HL-60 (cell line): ENCODE data around the gene TGFBR3.

ENCODE experiments used
- DNase-seq, 2 experiments: peaks; one replicate each; pipeline ENCODE4 v3.0.0-alpha.2; 2010 to 2020; ENCODE audit warnings: low read depth in 1 of 2, low spot score in 1 of 2
- H3K27ac ChIP-seq: fragments of 250-450 bp; sonication (Bioruptor Pico); replicated peaks from 2 replicates; pipeline ENCODE4 v1.5.1; 2020; ENCODE audit warnings: mild to moderate bottlenecking, moderate library complexity
- H3K27me3 ChIP-seq: fragments of 250-450 bp; sonication (Bioruptor Pico); 2 replicates; pipeline ENCODE4 v1.5.1; 2021; ENCODE audit warnings: mild to moderate bottlenecking, moderate library complexity; ENCODE audit not compliant: insufficient read depth, poor library complexity, severe bottlenecking
- H3K4me3 ChIP-seq: replicated peaks from 2 replicates; pipeline ENCODE4 v1.5.1; 2011; ENCODE audit warnings: mild to moderate bottlenecking, control low read depth, low read length; ENCODE audit not compliant: insufficient read depth
- CTCF ChIP-seq: IDR thresholded peaks from one replicate; pipeline ENCODE4 v1.5.1; 2011; ENCODE audit warnings: low read length, control low read depth, inconsistent platforms; ENCODE audit not compliant: insufficient read depth
- GABPA ChIP-seq: IDR thresholded peaks from 2 replicates; pipeline ENCODE4 v1.6.1; 2012; ENCODE audit warnings: low read depth
- POLR2AphosphoS5 ChIP-seq: IDR thresholded peaks from 2 replicates; pipeline ENCODE4 v1.6.1; 2012; ENCODE audit warnings: low read depth
- REST ChIP-seq: IDR thresholded peaks from 2 replicates; pipeline ENCODE4 v1.6.1; 2012; ENCODE audit warnings: low read depth; ENCODE audit not compliant: insufficient replicate concordance
- SPI1 ChIP-seq: IDR thresholded peaks from 2 replicates; pipeline ENCODE4 v1.6.1; 2012; ENCODE audit warnings: low read depth, mild to moderate bottlenecking, borderline replicate concordance

The TGFBR3 gene

GRCh38 chr1:91734761-91735160 lies 151.2 kb downstream of the TGFBR3 start:
- H3K27ac ChIP-seq: no peak overlapping the region
- peaks cover 3% of the 10 kb centered on the region for H3K27me3 ChIP-seq
- DNase-seq: peak in 1 of 2 experiments; percentile 38
- TF ChIP-seq REST (no peak), GABPA (no peak), CTCF (no peak), POLR2AphosphoS5 (no peak), SPI1 (no peak)
- no peak overlapping the region for H3K4me3 ChIP-seq

GRCh38 chr1:91733108-91733710 lies 152.7 kb downstream of the TGFBR3 start:
- H3K27me3 ChIP-seq: peaks cover 3% of the 10 kb centered on the region
- TF ChIP-seq SPI1 (peak; percentile 17; the same call in 1 of the 2 replicates), POLR2AphosphoS5 (no peak)
- H3K4me3 ChIP-seq: no peak overlapping the region
- no peak for DNase-seq
- no peak overlapping the region for H3K27ac ChIP-seq

GRCh38 chr1:91732291-91733107 lies 153.5 kb downstream of the TGFBR3 start:
- Histone ChIP-seq H3K4me3 (no peak overlapping the region), H3K27me3 (peaks cover 3% of the 10 kb centered on the region), H3K27ac (no peak overlapping the region)
- no peak for DNase-seq
- TF ChIP-seq POLR2AphosphoS5: no peak
- no peak for TF ChIP-seq GABPA
- no peak for TF ChIP-seq REST
- no peak for TF ChIP-seq SPI1
- no peak for TF ChIP-seq CTCF

GRCh38 chr1:91731815-91732214 lies 154.1 kb downstream of the TGFBR3 start:
- no peak for DNase-seq
- TF ChIP-seq REST (no peak), POLR2AphosphoS5 (no peak), CTCF (no peak), GABPA (no peak), SPI1 (no peak)
- H3K27me3 ChIP-seq: peaks cover 3% of the 10 kb centered on the region
- no peak overlapping the region for H3K27ac ChIP-seq
- no peak overlapping the region for H3K4me3 ChIP-seq
